ENCODE measurements around the gene ADIG. TPM values are rescaled to one million over a fixed set of nuclear protein-coding genes. Genes with fewer than 3 reads are reported as not detected.

ADIG gene
- total RNA-seq, 2 donors from 2014 or later: not detected

DNA sequence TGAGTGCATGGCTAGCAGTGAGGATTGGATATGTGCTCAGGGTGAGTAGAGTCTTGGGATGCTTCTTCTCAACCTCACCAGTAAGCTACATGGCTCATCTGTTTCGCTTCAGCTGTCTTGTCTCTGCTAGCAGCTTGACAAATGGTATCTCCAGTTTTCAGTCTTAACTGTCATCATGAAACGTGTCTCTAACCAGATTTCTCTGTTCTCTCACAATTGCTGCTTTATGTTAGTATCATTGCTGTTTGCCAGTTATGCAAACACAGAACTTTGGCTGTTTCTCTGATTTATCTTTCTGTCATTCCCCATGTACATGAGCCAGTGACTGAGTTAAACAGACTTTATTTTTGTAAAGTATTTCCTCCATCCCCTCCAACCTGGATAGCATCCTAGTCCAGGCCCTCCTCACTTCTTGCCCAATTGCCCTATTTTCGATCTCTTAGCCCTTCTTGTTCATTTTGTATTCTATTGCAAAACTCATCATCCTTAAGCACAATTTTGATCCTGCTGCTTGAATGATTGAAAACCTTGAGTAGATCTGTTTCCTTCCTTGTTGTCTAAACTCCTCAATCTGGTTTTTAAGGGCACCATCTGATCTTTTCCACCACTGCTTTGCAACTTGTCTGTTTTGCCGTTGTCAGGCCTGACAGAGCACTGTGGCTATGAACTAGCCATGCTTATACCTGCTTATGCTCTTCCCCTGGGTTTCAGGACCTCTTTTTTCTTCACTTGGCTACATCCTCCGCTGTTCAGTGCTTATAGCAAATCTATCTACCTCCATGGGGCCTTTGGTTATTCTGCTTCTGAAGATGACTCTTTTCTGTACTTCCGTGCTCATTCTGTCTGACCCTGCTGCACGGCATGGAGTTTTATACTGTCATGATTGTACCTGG lies 37.7 kb upstream of the ADIG start:
- DNase-seq (ENCODE audit: low spot score) (no peak), ATAC-seq (ENCODE audit: insufficient number of reproducible peaks, low FRiP score, low read depth) (no peak)
- Histone ChIP-seq H3K9me3 (no peaks in the 10 kb centered on the region), H3K27me3 (replicated peaks; ENCODE audit: insufficient read depth) (no peaks in the 10 kb centered on the region), H3K27ac (no peak overlapping the region), H3K4me3 (no peak overlapping the region), H3K4me1 (ENCODE audit: control insufficient read depth in 1 of 2, low read depth in 2 of 2) (no peaks in the 10 kb centered on the region), H3K36me3 (peaks cover 55% of the 10 kb centered on the region)
- TF ChIP-seq, protein P1, sequence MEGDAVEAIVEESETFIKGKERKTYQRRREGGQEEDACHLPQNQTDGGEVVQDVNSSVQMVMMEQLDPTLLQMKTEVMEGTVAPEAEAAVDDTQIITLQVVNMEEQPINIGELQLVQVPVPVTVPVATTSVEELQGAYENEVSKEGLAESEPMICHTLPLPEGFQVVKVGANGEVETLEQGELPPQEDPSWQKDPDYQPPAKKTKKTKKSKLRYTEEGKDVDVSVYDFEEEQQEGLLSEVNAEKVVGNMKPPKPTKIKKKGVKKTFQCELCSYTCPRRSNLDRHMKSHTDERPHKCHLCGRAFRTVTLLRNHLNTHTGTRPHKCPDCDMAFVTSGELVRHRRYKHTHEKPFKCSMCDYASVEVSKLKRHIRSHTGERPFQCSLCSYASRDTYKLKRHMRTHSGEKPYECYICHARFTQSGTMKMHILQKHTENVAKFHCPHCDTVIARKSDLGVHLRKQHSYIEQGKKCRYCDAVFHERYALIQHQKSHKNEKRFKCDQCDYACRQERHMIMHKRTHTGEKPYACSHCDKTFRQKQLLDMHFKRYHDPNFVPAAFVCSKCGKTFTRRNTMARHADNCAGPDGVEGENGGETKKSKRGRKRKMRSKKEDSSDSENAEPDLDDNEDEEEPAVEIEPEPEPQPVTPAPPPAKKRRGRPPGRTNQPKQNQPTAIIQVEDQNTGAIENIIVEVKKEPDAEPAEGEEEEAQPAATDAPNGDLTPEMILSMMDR (IDR thresholded peaks at IDR 0.05): no peak

DNA sequence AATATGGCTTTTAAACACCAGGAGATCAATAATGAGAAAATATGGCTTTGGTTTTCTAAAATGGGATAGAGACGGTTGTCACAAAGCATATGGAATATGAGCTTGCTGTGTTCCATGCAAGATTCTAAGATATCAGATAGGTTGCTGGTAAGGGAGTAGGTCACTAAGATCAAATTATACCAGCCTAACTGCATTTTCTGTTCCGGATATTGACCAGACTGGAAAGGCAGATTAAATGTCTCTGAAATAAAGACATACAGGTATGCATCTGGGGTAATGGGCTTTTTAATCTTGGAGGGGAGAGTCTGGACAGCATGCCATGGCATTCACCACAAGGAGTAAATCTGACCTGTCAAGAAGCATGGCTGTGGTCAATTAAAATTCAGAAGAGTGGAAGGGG lies 35.2 kb upstream of the ADIG start:
- TF ChIP-seq, protein P1 (IDR thresholded peaks at IDR 0.05): no peak
- Histone ChIP-seq H3K27ac (no peak overlapping the region), H3K9me3 (no peaks in the 10 kb centered on the region), H3K4me1 (ENCODE audit: control insufficient read depth in 1 of 2, low read depth in 2 of 2) (no peaks in the 10 kb centered on the region), H3K27me3 (replicated peaks; ENCODE audit: insufficient read depth) (no peaks in the 10 kb centered on the region), H3K4me3 (no peak overlapping the region), H3K36me3 (peaks cover 48% of the 10 kb centered on the region)
- no peak for ATAC-seq (ENCODE audit: insufficient number of reproducible peaks, low FRiP score, low read depth)
- no peak for DNase-seq (ENCODE audit: low spot score)

DNA sequence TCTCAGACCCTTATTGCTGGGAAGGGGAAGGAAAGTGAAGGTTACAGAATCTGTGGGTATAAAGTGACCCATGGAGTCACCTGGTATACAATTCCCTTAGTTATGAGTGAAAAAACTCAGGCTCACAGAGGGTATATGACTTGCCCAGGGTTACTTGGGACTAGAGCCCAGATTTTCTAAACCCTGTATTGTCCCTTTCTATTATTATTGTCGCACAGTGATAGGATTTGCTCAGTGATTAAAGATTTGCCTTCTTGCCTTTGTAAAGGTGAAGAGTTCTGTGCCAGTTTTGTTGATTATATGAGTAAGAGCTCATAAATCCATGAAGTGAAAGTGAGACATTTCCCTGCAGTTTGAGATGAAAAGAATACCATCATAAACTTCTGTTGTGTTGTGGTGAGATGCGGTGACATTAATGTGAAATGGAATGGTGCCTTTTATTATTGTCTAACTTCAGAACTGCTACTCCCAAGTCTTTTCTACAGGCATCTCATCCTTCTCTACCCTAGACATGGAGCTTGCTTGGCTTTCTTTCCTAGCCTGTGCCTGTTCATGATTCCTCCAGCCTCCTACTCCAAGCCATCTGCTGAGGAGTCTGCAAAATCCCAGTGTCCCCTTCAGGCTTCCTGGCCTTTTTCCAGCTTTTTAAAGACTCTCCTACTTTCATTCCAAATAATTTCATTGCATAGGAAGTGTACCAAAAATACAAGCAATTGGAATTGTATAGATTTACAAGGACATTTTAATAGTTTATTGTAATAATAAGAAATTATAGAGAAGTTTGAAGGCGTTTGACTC lies 33.5 kb upstream of the ADIG start:
- peaks cover 48% of the 10 kb centered on the region for H3K36me3 ChIP-seq
- no peaks in the 10 kb centered on the region for H3K4me1 ChIP-seq (ENCODE audit: control insufficient read depth in 1 of 2, low read depth in 2 of 2)
- no peaks in the 10 kb centered on the region for H3K9me3 ChIP-seq
- ATAC-seq (ENCODE audit: insufficient number of reproducible peaks, low FRiP score, low read depth) (no peak), DNase-seq (ENCODE audit: low spot score) (no peak)
- TF ChIP-seq, protein P1 (IDR thresholded peaks at IDR 0.05): no peak
- no peaks in the 10 kb centered on the region for H3K27me3 ChIP-seq (replicated peaks; ENCODE audit: insufficient read depth)
- H3K4me3 ChIP-seq: no peak overlapping the region
- no peak overlapping the region for H3K27ac ChIP-seq

DNA sequence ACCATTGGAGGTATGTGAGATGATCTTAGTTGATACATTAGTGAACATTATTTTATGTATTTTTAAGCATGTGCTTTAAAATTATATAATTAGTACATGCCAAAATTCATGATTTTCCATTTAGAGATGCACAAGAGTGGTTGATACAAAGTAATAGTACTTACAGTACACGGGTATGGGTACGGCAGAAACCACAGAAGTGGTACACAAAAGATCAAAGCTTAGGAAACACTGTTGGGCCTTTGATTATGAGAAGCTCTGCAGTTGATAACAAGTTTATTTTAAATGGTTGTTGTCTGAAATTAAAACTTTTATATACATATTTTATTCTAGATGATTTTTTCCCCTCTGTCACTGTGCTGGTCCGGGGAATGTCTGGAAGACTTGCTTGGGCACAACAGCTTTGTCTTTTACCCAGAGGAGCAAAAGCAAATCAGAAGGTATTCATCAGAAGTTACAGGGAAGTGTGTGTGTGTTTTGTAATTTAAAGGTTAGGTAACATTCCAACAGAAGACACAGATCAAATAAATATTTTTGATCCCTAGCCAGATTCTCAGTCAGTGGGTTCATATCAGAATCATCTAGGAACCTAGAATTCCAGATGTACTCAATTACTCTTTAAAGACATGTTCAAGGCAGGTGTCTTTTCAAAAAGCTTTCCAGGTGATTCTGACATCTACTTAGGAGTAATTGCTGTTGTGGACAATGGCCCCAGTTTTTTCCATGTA lies 32.5 kb upstream of the ADIG start:
- H3K27ac ChIP-seq: no peak overlapping the region
- H3K9me3 ChIP-seq: no peaks in the 10 kb centered on the region
- DNase-seq (ENCODE audit: low spot score) (no peak), ATAC-seq (ENCODE audit: insufficient number of reproducible peaks, low FRiP score, low read depth) (no peak)
- TF ChIP-seq, protein P1 (IDR thresholded peaks at IDR 0.05): no peak
- H3K4me3 ChIP-seq: no peak overlapping the region
- H3K27me3 ChIP-seq (replicated peaks; ENCODE audit: insufficient read depth): no peaks in the 10 kb centered on the region
- H3K4me1 ChIP-seq (ENCODE audit: control insufficient read depth in 1 of 2, low read depth in 2 of 2): no peaks in the 10 kb centered on the region
- H3K36me3 ChIP-seq: peaks cover 50% of the 10 kb centered on the region

DNA sequence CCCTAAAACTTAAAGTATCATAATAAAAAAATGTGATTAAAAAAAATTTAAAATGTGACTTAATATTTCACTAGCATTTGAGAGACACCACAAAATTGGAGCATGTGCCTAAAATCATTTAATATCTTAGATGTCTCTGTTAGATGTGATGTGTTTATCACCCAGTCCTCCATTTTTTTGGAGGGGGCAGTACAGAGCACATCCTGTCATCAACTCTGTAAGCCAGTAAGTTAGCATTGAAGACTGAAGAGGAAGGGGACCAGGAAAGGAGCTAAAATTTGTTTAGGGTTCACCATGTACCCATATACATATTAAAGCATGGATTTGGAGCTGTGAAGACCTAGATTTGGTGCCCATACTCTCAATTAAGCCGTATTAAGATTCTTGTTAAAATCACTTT lies 30.7 kb upstream of the ADIG start:
- Histone ChIP-seq H3K27ac (no peak overlapping the region), H3K4me1 (ENCODE audit: control insufficient read depth in 1 of 2, low read depth in 2 of 2) (no peaks in the 10 kb centered on the region), H3K4me3 (no peak overlapping the region), H3K27me3 (replicated peaks; ENCODE audit: insufficient read depth) (no peaks in the 10 kb centered on the region), H3K36me3 (peaks cover 66% of the 10 kb centered on the region), H3K9me3 (no peaks in the 10 kb centered on the region)
- DNase-seq (ENCODE audit: low spot score): no peak
- no peak for ATAC-seq (ENCODE audit: insufficient number of reproducible peaks, low FRiP score, low read depth)
- TF ChIP-seq, protein P1 (IDR thresholded peaks at IDR 0.05): no peak

All from thoracic aorta (tissue), 2 donors.